ENCODE results near the gene RBL1.
"Not testable (repeated sequence)": the region's sequence is repeated elsewhere in the genome, so short reads cannot be mapped to it uniquely, and the experiment has no call there.

The RBL1 gene

GRCh38 chr20:37011858-37012257 lies 83.9 kb downstream of the RBL1 start:
- not testable (repeated sequence) for H4K91ac ChIP-seq (ENCODE audit: low read length)

DNA sequence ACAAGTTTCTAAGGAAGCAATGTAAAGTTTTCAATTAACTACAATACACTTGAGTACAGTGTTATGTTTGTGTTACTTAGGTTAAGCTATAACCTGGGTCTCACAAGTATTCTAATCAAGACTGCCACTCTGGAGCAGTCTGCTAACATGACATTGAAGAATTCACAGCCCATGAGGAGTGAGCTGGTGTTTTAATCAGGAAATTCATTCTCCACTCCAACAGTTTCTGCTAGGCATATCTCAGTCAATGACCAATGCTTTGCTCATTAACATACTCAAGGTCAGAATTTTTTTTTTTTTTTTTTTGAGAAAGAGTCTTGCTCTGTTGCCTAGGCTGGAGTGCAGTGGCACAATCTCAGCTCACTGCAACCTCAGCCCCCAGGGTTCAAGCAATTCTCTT lies 84.7 kb downstream of the RBL1 start:
- no peaks in the 10 kb centered on the region for H3K79me1 ChIP-seq (replicated peaks; ENCODE audit: low read length, poor library complexity, severe bottlenecking)
- no peak overlapping the region for H2BK15ac ChIP-seq (ENCODE audit: low read depth, poor library complexity, severe bottlenecking)
- no peaks in the 10 kb centered on the region for H3K27me3 ChIP-seq (ENCODE audit: control insufficient read depth in 1 of 2, insufficient read depth in 1 of 2, low read length in 2 of 2)
- no peak overlapping the region for H3K23ac ChIP-seq (ENCODE audit: low read length in 2 of 2)
- H2BK120ac ChIP-seq (ENCODE audit: low read depth, low read length) = no peak overlapping the region
- no peak overlapping the region for H2AFZ ChIP-seq (ENCODE audit: low read depth, low read length)
- no peak overlapping the region for H3K9ac ChIP-seq (ENCODE audit: low read length)
- no peak overlapping the region for H3K18ac ChIP-seq (ENCODE audit: low read depth in 1 of 2, low read length in 2 of 2)
- no peak overlapping the region for H4K91ac ChIP-seq (ENCODE audit: low read length)
- peaks cover 0 to 8% of the 10 kb centered on the region in 2 experiments for H3K36me3 ChIP-seq (ENCODE audit: control insufficient read depth in 1 of 2, insufficient read depth in 2 of 2, low read depth in 1 of 2, low read length in 2 of 2)
- H2AK5ac ChIP-seq (ENCODE audit: low read length, severe bottlenecking) = no peak overlapping the region
- H2BK12ac ChIP-seq (ENCODE audit: low read length in 2 of 2) = no peak overlapping the region
- no peak overlapping the region for H3K4me2 ChIP-seq (ENCODE audit: low read length, poor library complexity, severe bottlenecking)
- H3K4ac ChIP-seq (ENCODE audit: low read depth in 1 of 2, low read length in 2 of 2) = no peak overlapping the region
- no peak overlapping the region for H3K4me3 ChIP-seq (ENCODE audit: insufficient read depth in 1 of 2, low read depth in 1 of 2, low read length in 2 of 2)
- H3K14ac ChIP-seq (ENCODE audit: low read length in 2 of 2) = no peak overlapping the region
- no peak overlapping the region for H4K8ac ChIP-seq (ENCODE audit: low read length)
- no peak for DNase-seq
- no peak overlapping the region for H2BK5ac ChIP-seq (ENCODE audit: low read depth, low read length, poor library complexity, severe bottlenecking)
- H3K4me1 ChIP-seq (ENCODE audit: control insufficient read depth, insufficient read depth, low read depth, low read length) = peaks cover 2% of the 10 kb centered on the region
- no peak overlapping the region for H3K27ac ChIP-seq (ENCODE audit: low read length, poor library complexity, severe bottlenecking)
- H3K9me3 ChIP-seq (ENCODE audit: control insufficient read depth, low read length) = no peaks in the 10 kb centered on the region

More at GRCh38 chr20:37011858-37012257, 83.9 kb downstream of the RBL1 start:
- H2BK5ac ChIP-seq (ENCODE audit: low read depth, low read length, poor library complexity, severe bottlenecking); H3K4me2 ChIP-seq (ENCODE audit: low read length, poor library complexity, severe bottlenecking); H3K4ac ChIP-seq (ENCODE audit: low read depth in 1 of 2, low read length in 2 of 2); H3K9me3 ChIP-seq (ENCODE audit: control insufficient read depth, low read length); H3K4me3 ChIP-seq (ENCODE audit: insufficient read depth in 1 of 2, low read depth in 1 of 2, low read length in 2 of 2); H3K23ac ChIP-seq (ENCODE audit: low read length in 2 of 2); H2AK5ac ChIP-seq (ENCODE audit: low read length, severe bottlenecking); H3K27ac ChIP-seq (ENCODE audit: low read length, poor library complexity, severe bottlenecking); H3K18ac ChIP-seq (ENCODE audit: low read depth in 1 of 2, low read length in 2 of 2); H3K27me3 ChIP-seq (ENCODE audit: control insufficient read depth in 1 of 2, insufficient read depth in 1 of 2, low read length in 2 of 2); H4K8ac ChIP-seq (ENCODE audit: low read length); H3K14ac ChIP-seq (ENCODE audit: low read length in 2 of 2); H2AFZ ChIP-seq (ENCODE audit: low read depth, low read length); H3K4me1 ChIP-seq (ENCODE audit: control insufficient read depth, insufficient read depth, low read depth, low read length); H3K9ac ChIP-seq (ENCODE audit: low read length); DNase-seq; H3K36me3 ChIP-seq (ENCODE audit: control insufficient read depth in 1 of 2, insufficient read depth in 2 of 2, low read depth in 1 of 2, low read length in 2 of 2); H2BK15ac ChIP-seq (ENCODE audit: low read depth, poor library complexity, severe bottlenecking); H2BK120ac ChIP-seq (ENCODE audit: low read depth, low read length); H3K79me1 ChIP-seq (replicated peaks; ENCODE audit: low read length, poor library complexity, severe bottlenecking); H2BK12ac ChIP-seq (ENCODE audit: low read length in 2 of 2): not testable (repeated sequence)
- WGBS = over 99% methylated on average over 25 of the region's 25 CpGs

DNA sequence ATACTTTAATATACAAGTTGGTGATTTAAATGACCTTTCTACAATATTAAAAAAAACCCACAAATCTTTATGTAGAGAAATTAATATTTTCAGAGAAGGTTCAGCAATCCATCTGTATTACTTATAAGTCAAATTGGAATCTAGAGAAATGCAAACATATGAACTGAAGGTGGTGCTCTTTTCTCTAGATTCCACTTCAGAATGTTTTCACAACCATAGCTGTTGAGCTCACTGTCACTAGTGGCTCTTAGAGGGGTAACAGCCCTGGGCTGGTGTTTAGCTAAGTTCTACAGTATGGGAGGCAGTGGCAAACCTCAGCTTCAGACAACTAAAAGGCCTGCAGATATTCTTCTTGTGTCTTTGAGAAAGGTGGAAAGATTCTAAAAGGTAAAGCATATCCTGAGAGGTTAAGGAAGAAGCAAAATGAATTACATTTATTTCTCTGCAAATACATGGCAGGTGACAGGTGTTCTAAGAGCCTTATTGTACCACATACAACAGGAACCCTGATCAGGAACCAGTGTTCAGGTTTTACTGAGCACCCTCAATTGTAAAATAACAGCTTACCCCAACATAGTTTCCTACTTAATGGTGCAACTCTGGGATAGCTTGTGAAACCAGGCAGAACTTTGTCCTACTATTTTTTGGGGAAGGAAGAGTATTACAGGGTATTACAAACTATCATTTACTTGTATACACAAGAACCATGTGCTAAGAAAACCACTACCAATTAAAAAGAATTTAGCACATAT lies 87.7 kb downstream of the RBL1 start:
- H2AK5ac ChIP-seq (ENCODE audit: low read length, severe bottlenecking) = no peak overlapping the region
- peaks cover 0 to 6% of the 10 kb centered on the region in 2 experiments for H3K36me3 ChIP-seq (ENCODE audit: control insufficient read depth in 1 of 2, insufficient read depth in 2 of 2, low read depth in 1 of 2, low read length in 2 of 2)
- H3K14ac ChIP-seq (ENCODE audit: low read length in 2 of 2) = no peak overlapping the region
- H3K9me3 ChIP-seq (ENCODE audit: control insufficient read depth, low read length) = no peaks in the 10 kb centered on the region
- no peaks in the 10 kb centered on the region for H3K79me1 ChIP-seq (replicated peaks; ENCODE audit: low read length, poor library complexity, severe bottlenecking)
- H3K4me2 ChIP-seq (ENCODE audit: low read length, poor library complexity, severe bottlenecking) = no peak overlapping the region
- H3K27ac ChIP-seq (ENCODE audit: low read length, poor library complexity, severe bottlenecking) = no peak overlapping the region
- no peak overlapping the region for H3K23ac ChIP-seq (ENCODE audit: low read length in 2 of 2)
- H3K4me1 ChIP-seq (ENCODE audit: control insufficient read depth, insufficient read depth, low read depth, low read length) = peaks cover 2% of the 10 kb centered on the region
- H3K4me3 ChIP-seq (ENCODE audit: insufficient read depth in 1 of 2, low read depth in 1 of 2, low read length in 2 of 2) = no peak overlapping the region
- H2AFZ ChIP-seq (ENCODE audit: low read depth, low read length) = no peak overlapping the region
- H2BK5ac ChIP-seq (ENCODE audit: low read depth, low read length, poor library complexity, severe bottlenecking) = no peak overlapping the region
- H4K91ac ChIP-seq (ENCODE audit: low read length) = no peak overlapping the region
- peak; percentile 59 for DNase-seq
- no peak overlapping the region for H2BK15ac ChIP-seq (ENCODE audit: low read depth, poor library complexity, severe bottlenecking)
- no peak overlapping the region for H3K18ac ChIP-seq (ENCODE audit: low read depth in 1 of 2, low read length in 2 of 2)
- no peak overlapping the region for H3K9ac ChIP-seq (ENCODE audit: low read length)
- H4K8ac ChIP-seq (ENCODE audit: low read length) = no peak overlapping the region
- H3K27me3 ChIP-seq (ENCODE audit: control insufficient read depth in 1 of 2, insufficient read depth in 1 of 2, low read length in 2 of 2) = no peaks in the 10 kb centered on the region
- no peak overlapping the region for H2BK12ac ChIP-seq (ENCODE audit: low read length in 2 of 2)
- no peak overlapping the region for H2BK120ac ChIP-seq (ENCODE audit: low read depth, low read length)
- no peak overlapping the region for H3K4ac ChIP-seq (ENCODE audit: low read depth in 1 of 2, low read length in 2 of 2)

DNA sequence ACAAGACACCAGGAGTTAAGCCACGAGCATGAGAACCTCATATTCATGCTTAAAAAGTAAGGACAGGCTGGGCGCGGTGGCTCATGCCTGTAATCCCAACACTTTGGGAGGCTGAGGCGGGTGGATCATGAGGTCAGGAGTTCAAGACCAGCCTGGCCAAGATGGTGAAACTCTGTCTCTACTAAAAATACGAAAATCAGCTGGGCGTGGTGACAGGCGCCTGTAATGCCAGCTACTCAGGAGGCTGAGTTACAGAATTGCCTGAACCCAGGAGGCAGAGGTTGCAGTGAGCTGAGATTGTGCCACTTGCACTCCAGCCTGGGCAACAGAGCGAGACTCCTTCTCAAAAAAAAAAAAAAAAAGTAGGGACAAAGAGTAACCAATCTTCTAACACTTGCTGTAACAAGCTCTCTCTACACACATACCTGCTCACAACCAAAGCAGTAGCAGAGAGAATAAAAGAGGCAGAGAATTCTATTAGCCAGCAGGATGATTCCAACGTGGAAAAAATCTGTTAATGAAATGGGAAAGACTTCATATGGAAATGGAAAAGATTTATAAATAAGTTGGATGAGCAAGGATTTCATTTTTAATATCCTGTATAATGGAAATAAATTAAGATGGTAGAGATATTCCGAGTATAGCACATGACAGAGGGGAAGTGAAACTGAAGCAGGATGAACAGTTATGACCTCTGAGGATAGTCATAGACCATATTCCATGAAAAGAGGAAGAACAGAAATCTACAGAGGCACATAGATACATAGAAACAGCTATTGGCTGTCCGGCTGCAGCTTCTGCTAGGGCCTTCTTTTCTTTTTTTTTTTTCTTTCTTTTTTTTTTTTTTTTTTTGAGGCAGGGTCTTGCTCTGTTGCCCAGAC lies 90.5 kb downstream of the RBL1 start:
- H3K36me3 ChIP-seq (ENCODE audit: control insufficient read depth in 1 of 2, insufficient read depth in 2 of 2, low read depth in 1 of 2, low read length in 2 of 2); H4K8ac ChIP-seq (ENCODE audit: low read length); H3K27me3 ChIP-seq (ENCODE audit: control insufficient read depth in 1 of 2, insufficient read depth in 1 of 2, low read length in 2 of 2); H3K27ac ChIP-seq (ENCODE audit: low read length, poor library complexity, severe bottlenecking); H3K4me2 ChIP-seq (ENCODE audit: low read length, poor library complexity, severe bottlenecking); H3K9me3 ChIP-seq (ENCODE audit: control insufficient read depth, low read length); H2BK12ac ChIP-seq (ENCODE audit: low read length in 2 of 2); H2BK15ac ChIP-seq (ENCODE audit: low read depth, poor library complexity, severe bottlenecking); H3K79me1 ChIP-seq (replicated peaks; ENCODE audit: low read length, poor library complexity, severe bottlenecking); H3K4ac ChIP-seq (ENCODE audit: low read depth in 1 of 2, low read length in 2 of 2); H3K18ac ChIP-seq (ENCODE audit: low read depth in 1 of 2, low read length in 2 of 2); H3K4me1 ChIP-seq (ENCODE audit: control insufficient read depth, insufficient read depth, low read depth, low read length); H2AK5ac ChIP-seq (ENCODE audit: low read length, severe bottlenecking); H3K9ac ChIP-seq (ENCODE audit: low read length); H2AFZ ChIP-seq (ENCODE audit: low read depth, low read length); H2BK5ac ChIP-seq (ENCODE audit: low read depth, low read length, poor library complexity, severe bottlenecking); H3K14ac ChIP-seq (ENCODE audit: low read length in 2 of 2); H3K23ac ChIP-seq (ENCODE audit: low read length in 2 of 2); DNase-seq; H2BK120ac ChIP-seq (ENCODE audit: low read depth, low read length); H3K4me3 ChIP-seq (ENCODE audit: insufficient read depth in 1 of 2, low read depth in 1 of 2, low read length in 2 of 2); H4K91ac ChIP-seq (ENCODE audit: low read length): not testable (repeated sequence)
- WGBS = 98% methylated on average over 11 of the region's 11 CpGs

Data from mesenchymal stem cell (in vitro differentiated cells and primary cell).